Measurements from ENCODE around the gene APOD. TPM values are rescaled to one million over a fixed set of nuclear protein-coding genes. Genes with fewer than 3 reads are reported as not detected.

The APOD gene
- total RNA-seq, 2 donors from 2014 or later = not detected

DNA sequence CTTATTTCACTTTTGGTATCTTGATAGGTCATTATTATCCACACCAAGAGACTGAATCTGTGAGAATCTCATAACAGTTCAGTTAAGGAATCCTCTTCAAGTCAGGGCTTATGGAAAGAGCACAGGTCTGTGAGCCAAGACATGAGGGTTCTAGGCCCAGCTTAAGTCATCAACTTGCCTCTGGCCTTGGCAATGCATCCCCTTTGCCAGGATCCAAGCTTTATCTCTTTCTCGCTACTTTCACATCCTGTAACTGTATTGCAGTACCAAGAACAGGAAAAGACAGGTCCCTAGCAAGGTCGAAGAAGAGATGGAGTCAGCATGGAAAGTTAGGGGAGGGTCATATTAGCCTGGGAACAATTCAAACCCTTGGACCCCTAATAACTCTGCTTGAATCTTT is 13.5 kb upstream of the APOD start:
- H3K27me3 ChIP-seq (ENCODE audit: control insufficient read depth, insufficient read depth, low read length, poor library complexity, severe bottlenecking) = no peaks in the 10 kb centered on the region
- 94 to 98% methylated on average over 2 of the region's 2 CpGs for WGBS, 2 experiments (ENCODE audit: insufficient coverage in 1 of 2, insufficient read length in 1 of 2)
- H3K36me3 Mint-ChIP-seq (ENCODE audit: low read depth) = no peaks in the 10 kb centered on the region

DNA sequence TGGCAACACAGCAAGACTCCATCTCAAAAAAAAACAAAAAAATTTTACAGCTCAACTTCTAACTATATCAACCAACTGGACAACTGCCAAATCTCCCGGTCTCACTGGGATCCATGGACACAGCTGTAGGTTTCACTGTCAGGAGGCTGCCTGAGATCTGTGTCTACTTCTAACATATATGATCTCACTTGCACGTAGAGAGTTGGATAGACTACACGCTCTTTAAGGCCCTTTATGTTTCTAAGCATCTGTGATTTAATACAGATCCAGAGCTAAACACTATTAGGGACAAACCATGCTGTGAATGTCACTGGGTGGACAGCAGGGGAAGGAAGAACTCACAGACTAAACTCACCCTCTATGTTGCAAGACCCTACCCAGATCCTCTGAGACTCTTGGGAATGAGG is 13.0 kb upstream of the APOD start:
- no peaks in the 10 kb centered on the region for H3K4me1 Mint-ChIP-seq
- peaks cover 16% of the 10 kb centered on the region for H3K9me3 ChIP-seq (ENCODE audit: control insufficient read depth, low read length)
- peaks cover 10% of the 10 kb centered on the region for H3K27me3 Mint-ChIP-seq (ENCODE audit: insufficient read depth)
- H3K27ac ChIP-seq (ENCODE audit: low read depth, low read length) = no peak overlapping the region
- H3K27me3 ChIP-seq (ENCODE audit: control insufficient read depth, insufficient read depth, low read length, poor library complexity, severe bottlenecking) = no peaks in the 10 kb centered on the region
- TF ChIP-seq, protein P1, sequence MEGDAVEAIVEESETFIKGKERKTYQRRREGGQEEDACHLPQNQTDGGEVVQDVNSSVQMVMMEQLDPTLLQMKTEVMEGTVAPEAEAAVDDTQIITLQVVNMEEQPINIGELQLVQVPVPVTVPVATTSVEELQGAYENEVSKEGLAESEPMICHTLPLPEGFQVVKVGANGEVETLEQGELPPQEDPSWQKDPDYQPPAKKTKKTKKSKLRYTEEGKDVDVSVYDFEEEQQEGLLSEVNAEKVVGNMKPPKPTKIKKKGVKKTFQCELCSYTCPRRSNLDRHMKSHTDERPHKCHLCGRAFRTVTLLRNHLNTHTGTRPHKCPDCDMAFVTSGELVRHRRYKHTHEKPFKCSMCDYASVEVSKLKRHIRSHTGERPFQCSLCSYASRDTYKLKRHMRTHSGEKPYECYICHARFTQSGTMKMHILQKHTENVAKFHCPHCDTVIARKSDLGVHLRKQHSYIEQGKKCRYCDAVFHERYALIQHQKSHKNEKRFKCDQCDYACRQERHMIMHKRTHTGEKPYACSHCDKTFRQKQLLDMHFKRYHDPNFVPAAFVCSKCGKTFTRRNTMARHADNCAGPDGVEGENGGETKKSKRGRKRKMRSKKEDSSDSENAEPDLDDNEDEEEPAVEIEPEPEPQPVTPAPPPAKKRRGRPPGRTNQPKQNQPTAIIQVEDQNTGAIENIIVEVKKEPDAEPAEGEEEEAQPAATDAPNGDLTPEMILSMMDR (conservative IDR thresholded peaks at IDR 0.05) = no peak
- DNase-seq = no peak
- H3K4me3 Mint-ChIP-seq = no peak overlapping the region
- no peak overlapping the region for H3K4me3 ChIP-seq (ENCODE audit: low read length)
- no peaks in the 10 kb centered on the region for H3K36me3 ChIP-seq (ENCODE audit: control insufficient read depth, insufficient read depth, low read length)
- H3K9me3 Mint-ChIP-seq = peaks cover 26% of the 10 kb centered on the region
- no peak overlapping the region for H3K9ac ChIP-seq (ENCODE audit: extremely low read depth, low read length, poor library complexity, severe bottlenecking)
- H3K4me1 ChIP-seq (ENCODE audit: control insufficient read depth, insufficient read depth, low read length) = no peaks in the 10 kb centered on the region
- H3K27ac Mint-ChIP-seq = no peak overlapping the region
- WGBS, 2 experiments (ENCODE audit: insufficient coverage in 1 of 2, insufficient read length in 1 of 2) = 62 to 70% methylated on average over 3 of the region's 3 CpGs
- no peaks in the 10 kb centered on the region for H3K36me3 Mint-ChIP-seq (ENCODE audit: low read depth)

More for the DNA sequence above, 13.5 kb upstream of the APOD start:
- no peaks in the 10 kb centered on the region for H3K4me1 Mint-ChIP-seq
- peaks cover 10% of the 10 kb centered on the region for H3K27me3 Mint-ChIP-seq (ENCODE audit: insufficient read depth)
- no peaks in the 10 kb centered on the region for H3K4me1 ChIP-seq (ENCODE audit: control insufficient read depth, insufficient read depth, low read length)
- peaks cover 30% of the 10 kb centered on the region for H3K9me3 Mint-ChIP-seq
- H3K27ac ChIP-seq (ENCODE audit: low read depth, low read length) = no peak overlapping the region
- no peaks in the 10 kb centered on the region for H3K36me3 ChIP-seq (ENCODE audit: control insufficient read depth, insufficient read depth, low read length)
- TF ChIP-seq, protein P1 (conservative IDR thresholded peaks at IDR 0.05) = no peak
- no peak overlapping the region for H3K4me3 Mint-ChIP-seq
- H3K9ac ChIP-seq (ENCODE audit: extremely low read depth, low read length, poor library complexity, severe bottlenecking) = no peak overlapping the region
- DNase-seq = no peak
- H3K27ac Mint-ChIP-seq = no peak overlapping the region
- peaks cover 19% of the 10 kb centered on the region for H3K9me3 ChIP-seq (ENCODE audit: control insufficient read depth, low read length)
- no peak overlapping the region for H3K4me3 ChIP-seq (ENCODE audit: low read length)

DNA sequence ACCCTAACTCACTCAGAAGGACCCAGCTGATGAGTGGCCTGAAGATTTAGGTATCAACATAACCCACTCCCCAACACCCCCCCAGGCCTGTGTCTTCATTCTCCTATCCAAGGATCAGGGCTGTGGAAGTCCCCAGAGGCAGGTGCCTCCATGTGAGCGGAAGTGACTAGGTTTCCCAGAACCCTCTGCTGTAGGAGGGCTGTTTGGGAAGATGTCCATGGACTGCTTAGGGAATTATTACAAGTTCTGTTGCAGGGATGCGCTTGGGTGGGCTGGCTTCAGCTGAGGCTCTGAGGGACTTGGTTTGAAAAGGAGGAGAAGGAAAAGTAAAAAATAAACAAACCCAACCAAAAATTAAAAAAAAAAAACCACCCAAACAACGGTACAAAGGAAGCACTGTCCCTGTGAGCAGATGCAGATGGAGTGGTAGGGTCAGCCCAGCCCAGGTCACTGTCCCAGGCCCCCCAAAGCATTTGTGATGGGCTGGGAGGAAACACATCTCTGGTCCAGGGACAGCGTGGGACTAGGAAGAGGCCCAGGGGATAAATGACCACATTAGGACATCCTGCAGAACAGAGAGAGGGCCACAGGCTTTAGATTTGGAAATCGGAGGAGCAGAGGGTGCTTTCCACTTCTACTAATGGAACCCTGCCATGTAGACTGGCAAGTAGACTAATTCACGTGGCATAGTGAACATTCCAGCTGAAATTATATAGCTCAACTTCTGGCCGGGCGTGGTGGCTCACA is 12.2 kb upstream of the APOD start:
- Histone ChIP-seq H3K4me3 (ENCODE audit: low read length) (no peak overlapping the region), H3K27me3 (ENCODE audit: control insufficient read depth, insufficient read depth, low read length, poor library complexity, severe bottlenecking) (no peaks in the 10 kb centered on the region), H3K36me3 (ENCODE audit: control insufficient read depth, insufficient read depth, low read length) (no peaks in the 10 kb centered on the region), H3K9ac (ENCODE audit: extremely low read depth, low read length, poor library complexity, severe bottlenecking) (no peak overlapping the region), H3K4me1 (ENCODE audit: control insufficient read depth, insufficient read depth, low read length) (no peaks in the 10 kb centered on the region), H3K27ac (ENCODE audit: low read depth, low read length) (no peak overlapping the region), H3K9me3 (ENCODE audit: control insufficient read depth, low read length) (peaks cover 8% of the 10 kb centered on the region)
- TF ChIP-seq, protein P1 (conservative IDR thresholded peaks at IDR 0.05) = no peak
- H3K36me3 Mint-ChIP-seq (ENCODE audit: low read depth) = no peaks in the 10 kb centered on the region
- H3K27ac Mint-ChIP-seq = no peak overlapping the region
- H3K4me3 Mint-ChIP-seq = no peak overlapping the region
- 86 to 91% methylated on average over 5 to 8 of the region's 8 CpGs for WGBS, 2 experiments (ENCODE audit: insufficient coverage in 1 of 2, insufficient read length in 1 of 2)
- no peak for DNase-seq
- H3K9me3 Mint-ChIP-seq = peaks cover 18% of the 10 kb centered on the region
- H3K27me3 Mint-ChIP-seq (ENCODE audit: insufficient read depth) = peaks cover 10% of the 10 kb centered on the region
- no peaks in the 10 kb centered on the region for H3K4me1 Mint-ChIP-seq
